ENCODE measurements around the gene RPUSD1. TPM values are rescaled to one million over a fixed set of nuclear protein-coding genes. Genes with fewer than 3 reads are reported as not detected.

Gene RPUSD1
- total and polyA plus RNA-seq, 2 donors (not counting 1 experiment from before 2014, with no cell fraction given): 8.2 to 16.2 TPM

GRCh38 chr16:768428-768827, 19.8 kb downstream of the RPUSD1 start:
- Histone ChIP-seq H3K9me3 (ENCODE audit: control insufficient read depth, insufficient read depth, low read depth, low read length) (no peaks in the 10 kb centered on the region), H3K27ac (ENCODE audit: insufficient read depth, low read length) (no peak overlapping the region), H3K36me3 (ENCODE audit: control insufficient read depth, insufficient read depth, low read length) (no peaks in the 10 kb centered on the region), H3K4me3 (replicated peaks in 1 of 4; ENCODE audit: control extremely low read depth in 1 of 4, insufficient read depth in 1 of 4, low read depth in 3 of 4, low read length in 4 of 4) (no peak overlapping the region), H3K79me2 (ENCODE audit: control insufficient read depth, insufficient read depth, low read length) (no peaks in the 10 kb centered on the region), H3K4me1 (ENCODE audit: control insufficient read depth, extremely low read depth, insufficient read depth, low read length) (no peaks in the 10 kb centered on the region), H3K27me3 (ENCODE audit: control insufficient read depth, insufficient read depth, low read length) (no peaks in the 10 kb centered on the region), H3K9ac (ENCODE audit: insufficient read depth, low read length) (no peak overlapping the region), H2AFZ (ENCODE audit: low read length) (no peak overlapping the region), H3K4me2 (ENCODE audit: extremely low read depth, insufficient read depth, low read length) (no peak overlapping the region), H4K20me1 (ENCODE audit: control insufficient read depth, extremely low read depth, insufficient read depth, low read length) (no peaks in the 10 kb centered on the region)
- DNase-seq (ENCODE audit: low read depth in 2 of 2): no peak
- no peak for TF ChIP-seq EZH2 (IDR thresholded peaks at IDR 0.05; ENCODE audit: low read length, missing control alignments)
- TF ChIP-seq CTCF (conservative IDR thresholded peaks at IDR 0.05 in 1 of 2, IDR thresholded peaks at IDR 0.05 in 1 of 2; ENCODE audit: low read depth in 1 of 2, low read length in 2 of 2): no peak

- no peaks in the 10 kb centered on the region for H3K79me2 ChIP-seq (ENCODE audit: control insufficient read depth, insufficient read depth, low read length)
- H3K27me3 ChIP-seq (ENCODE audit: control insufficient read depth, insufficient read depth, low read length): no peaks in the 10 kb centered on the region
- no peak overlapping the region for H3K9ac ChIP-seq (ENCODE audit: insufficient read depth, low read length)
- H3K9me3 ChIP-seq (ENCODE audit: control insufficient read depth, insufficient read depth, low read depth, low read length): no peaks in the 10 kb centered on the region
- no peak overlapping the region for H3K4me3 ChIP-seq (replicated peaks in 1 of 4; ENCODE audit: control extremely low read depth in 1 of 4, insufficient read depth in 1 of 4, low read depth in 3 of 4, low read length in 4 of 4)
- no peak overlapping the region for H3K27ac ChIP-seq (ENCODE audit: insufficient read depth, low read length)
- H4K20me1 ChIP-seq (ENCODE audit: control insufficient read depth, extremely low read depth, insufficient read depth, low read length): no peaks in the 10 kb centered on the region
- TF ChIP-seq EZH2 (IDR thresholded peaks at IDR 0.05; ENCODE audit: low read length, missing control alignments) (no peak), CTCF (conservative IDR thresholded peaks at IDR 0.05 in 1 of 2, IDR thresholded peaks at IDR 0.05 in 1 of 2; ENCODE audit: low read depth in 1 of 2, low read length in 2 of 2) (no peak)
- H3K4me2 ChIP-seq (ENCODE audit: extremely low read depth, insufficient read depth, low read length): no peak overlapping the region
- H3K36me3 ChIP-seq (ENCODE audit: control insufficient read depth, insufficient read depth, low read length): no peaks in the 10 kb centered on the region
- H3K4me1 ChIP-seq (ENCODE audit: control insufficient read depth, extremely low read depth, insufficient read depth, low read length): no peaks in the 10 kb centered on the region
- no peak overlapping the region for H2AFZ ChIP-seq (ENCODE audit: low read length)
- no peak for DNase-seq (ENCODE audit: low read depth in 2 of 2)
Measured at GRCh38 chr16:767743-768235, 20.4 kb downstream of the RPUSD1 start.

GRCh38 chr16:766820-767640, 21.2 kb downstream of the RPUSD1 start:
- H2AFZ ChIP-seq (ENCODE audit: low read length): no peak overlapping the region
- H3K4me1 ChIP-seq (ENCODE audit: control insufficient read depth, extremely low read depth, insufficient read depth, low read length): no peaks in the 10 kb centered on the region
- H3K27me3 ChIP-seq (ENCODE audit: control insufficient read depth, insufficient read depth, low read length): no peaks in the 10 kb centered on the region
- TF ChIP-seq EZH2 (IDR thresholded peaks at IDR 0.05; ENCODE audit: low read length, missing control alignments) (no peak), CTCF (conservative IDR thresholded peaks at IDR 0.05 in 1 of 2, IDR thresholded peaks at IDR 0.05 in 1 of 2; ENCODE audit: low read depth in 1 of 2, low read length in 2 of 2) (no peak)
- no peak overlapping the region for H3K4me2 ChIP-seq (ENCODE audit: extremely low read depth, insufficient read depth, low read length)
- H3K9ac ChIP-seq (ENCODE audit: insufficient read depth, low read length): no peak overlapping the region
- H3K27ac ChIP-seq (ENCODE audit: insufficient read depth, low read length): no peak overlapping the region
- no peaks in the 10 kb centered on the region for H4K20me1 ChIP-seq (ENCODE audit: control insufficient read depth, extremely low read depth, insufficient read depth, low read length)
- H3K4me3 ChIP-seq (replicated peaks in 1 of 4; ENCODE audit: control extremely low read depth in 1 of 4, insufficient read depth in 1 of 4, low read depth in 3 of 4, low read length in 4 of 4): no peak overlapping the region
- no peaks in the 10 kb centered on the region for H3K9me3 ChIP-seq (ENCODE audit: control insufficient read depth, insufficient read depth, low read depth, low read length)
- no peaks in the 10 kb centered on the region for H3K79me2 ChIP-seq (ENCODE audit: control insufficient read depth, insufficient read depth, low read length)
- no peaks in the 10 kb centered on the region for H3K36me3 ChIP-seq (ENCODE audit: control insufficient read depth, insufficient read depth, low read length)
- no peak for DNase-seq (ENCODE audit: low read depth in 2 of 2)

All from fibroblast of lung (primary cell).